G401.6 (cell line): ENCODE measurements around the gene SEMA4G.

Source experiments
- FAIRE-seq: peaks from 2 replicates; lab custom pipeline; 2012; peaks lifted over from hg19 to GRCh38; lab: Jason Lieb, UNC

The SEMA4G gene

GRCh38 chr10:101007915-101008822, 38.9 kb downstream of the SEMA4G start:
- no peak for FAIRE-seq

DNA sequence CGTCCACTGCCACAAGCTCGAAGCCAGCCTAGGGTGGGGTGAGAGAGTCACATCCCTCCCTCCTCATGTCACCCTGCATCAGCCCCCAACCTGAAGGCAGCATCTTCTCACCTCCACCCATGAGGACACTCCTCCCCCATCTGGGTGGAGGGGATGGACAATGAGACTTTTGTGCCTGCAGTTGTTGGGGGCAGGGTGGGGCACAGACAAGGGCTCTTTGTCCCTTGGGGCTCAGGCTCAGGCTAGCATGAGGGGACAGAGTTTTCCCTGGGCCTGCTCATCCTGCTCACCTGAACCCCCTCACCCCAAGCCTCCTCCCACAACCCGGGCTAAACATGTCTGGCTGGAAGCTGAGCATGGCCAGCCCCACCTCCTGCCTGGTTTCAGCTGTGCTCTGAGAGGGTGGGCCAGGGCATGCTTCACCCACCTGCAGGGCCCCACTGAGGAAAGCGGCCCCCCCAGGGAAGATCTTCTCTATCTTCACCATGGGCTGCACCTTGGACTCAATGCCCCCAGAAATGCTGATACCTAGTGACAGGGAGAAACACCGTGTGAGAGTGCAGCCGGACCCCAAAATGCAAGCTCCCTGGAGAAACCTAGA, 39.6 kb downstream of the SEMA4G start:
- FAIRE-seq: no peak

DNA sequence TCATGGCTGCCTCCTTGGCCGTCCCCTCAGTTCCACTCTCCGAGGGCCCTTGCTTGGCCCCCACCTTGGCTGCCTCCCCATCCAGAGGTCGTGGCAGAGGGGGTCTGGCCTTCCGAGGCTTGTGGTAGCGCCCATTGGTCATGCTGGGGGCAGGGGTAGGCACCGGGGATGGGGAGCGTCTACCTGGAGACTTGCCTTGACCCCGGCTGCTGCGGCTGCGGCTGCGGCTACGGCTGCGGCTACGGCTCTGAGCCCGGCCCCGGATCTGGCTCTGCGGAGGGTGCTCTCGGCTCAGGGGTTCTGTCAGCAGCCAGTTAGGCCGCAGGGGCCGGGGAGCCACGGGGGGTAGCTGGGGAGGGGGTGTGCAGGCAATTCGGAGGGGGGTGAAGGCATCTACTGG, 41.0 kb downstream of the SEMA4G start:
- no peak for FAIRE-seq

GRCh38 chr10:101011517-101012423, 42.5 kb downstream of the SEMA4G start:
- FAIRE-seq: peak; percentile 33

DNA sequence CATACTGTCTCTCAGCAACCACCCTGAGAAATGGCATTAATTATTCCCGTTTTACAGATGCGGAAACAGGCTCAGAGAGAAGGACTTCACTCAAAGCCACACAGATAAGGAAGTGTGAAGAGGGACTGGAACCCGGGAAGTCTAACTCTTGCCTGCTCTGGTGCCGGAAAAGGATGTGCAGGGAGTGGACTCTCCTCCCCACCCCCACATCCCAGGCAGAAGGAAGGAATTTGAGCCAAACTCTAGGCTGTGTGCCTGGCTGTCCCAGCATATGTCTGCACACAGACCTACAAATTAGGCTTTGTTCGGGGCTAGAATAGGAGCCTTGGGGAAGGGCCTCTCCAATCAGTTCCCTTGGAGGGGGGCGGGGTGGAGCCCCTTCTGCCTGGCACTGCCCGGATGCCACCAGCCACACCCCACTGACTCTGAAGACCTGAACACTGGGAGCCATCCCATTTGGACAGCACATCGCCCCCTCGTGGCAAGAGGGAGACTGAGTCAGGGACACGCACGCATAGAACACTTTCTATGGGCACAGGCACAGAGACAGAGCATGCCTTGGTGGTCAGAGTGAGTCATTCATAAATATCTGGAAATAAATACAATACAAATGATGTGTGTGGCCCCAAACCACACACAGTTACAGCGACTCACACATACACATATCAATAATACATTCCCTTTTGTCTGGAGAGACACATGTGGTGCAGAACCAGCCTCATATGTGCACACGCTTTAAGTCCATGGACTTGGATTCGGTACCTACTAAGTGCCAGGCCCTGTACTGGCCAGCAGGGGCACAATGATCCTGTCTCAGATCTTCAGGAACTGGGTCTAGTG, 43.4 kb downstream of the SEMA4G start:
- peak; percentile 94 for FAIRE-seq

DNA sequence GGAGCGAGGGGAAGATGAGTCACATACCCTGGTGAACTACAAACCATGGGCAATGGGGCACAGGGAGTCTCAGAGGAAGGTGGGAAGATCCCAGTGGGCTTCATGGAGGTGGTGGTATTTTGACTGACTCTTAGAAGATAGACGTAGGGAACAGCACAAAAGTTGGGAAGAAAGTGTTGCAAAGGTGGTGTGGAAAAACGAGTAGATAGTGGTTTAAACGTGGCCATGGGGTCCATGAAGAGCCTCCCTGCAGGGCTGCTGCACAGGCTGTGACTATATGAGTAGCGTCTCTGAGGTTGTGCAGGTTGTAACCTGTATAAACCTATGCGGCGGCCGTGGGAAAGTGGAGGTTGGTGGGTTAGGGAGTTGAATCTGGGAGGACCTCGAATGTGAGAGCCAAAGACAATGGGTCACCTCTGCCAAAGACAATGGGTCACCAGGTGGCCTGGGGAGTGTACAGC, 44.1 kb downstream of the SEMA4G start:
- no peak for FAIRE-seq

GRCh38 chr10:101014230-101014884, 45.1 kb downstream of the SEMA4G start:
- FAIRE-seq: peak; percentile 52

DNA sequence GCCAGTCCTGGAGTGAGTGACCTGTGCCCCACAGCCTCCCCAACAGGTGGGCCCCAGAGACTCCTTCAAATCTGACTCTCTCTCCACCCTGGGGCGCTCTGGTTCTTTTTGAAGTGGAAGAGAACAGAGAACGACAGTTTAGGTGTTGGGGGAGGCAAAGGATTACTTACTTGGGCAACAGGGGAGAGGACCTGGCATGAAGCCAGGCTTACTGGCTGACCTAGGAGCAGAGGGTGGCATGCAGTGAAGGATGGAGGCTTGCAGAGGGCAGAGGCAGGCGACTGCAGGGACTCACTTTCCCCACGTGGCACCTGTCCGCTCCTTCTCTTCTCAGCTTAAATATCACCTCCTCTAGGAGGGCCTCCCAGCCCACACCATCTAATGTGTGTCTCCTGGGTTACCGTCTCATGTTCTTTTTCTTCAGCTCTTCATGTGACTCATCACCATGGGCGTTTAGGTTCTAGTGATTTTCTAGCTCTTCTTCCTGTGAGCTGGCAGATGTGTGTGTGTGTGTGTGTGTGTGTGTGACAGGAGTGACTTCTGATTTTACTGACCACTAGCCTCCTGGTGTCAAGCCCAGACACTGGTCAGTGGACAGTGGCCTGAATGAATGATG, 45.8 kb downstream of the SEMA4G start:
- no peak for FAIRE-seq

- FAIRE-seq: no peak
These were observed 46.3 kb downstream of the SEMA4G start for GRCh38 chr10:101015582-101015973.

GRCh38 chr10:101016814-101017213, 47.5 kb downstream of the SEMA4G start:
- FAIRE-seq: no peak

DNA sequence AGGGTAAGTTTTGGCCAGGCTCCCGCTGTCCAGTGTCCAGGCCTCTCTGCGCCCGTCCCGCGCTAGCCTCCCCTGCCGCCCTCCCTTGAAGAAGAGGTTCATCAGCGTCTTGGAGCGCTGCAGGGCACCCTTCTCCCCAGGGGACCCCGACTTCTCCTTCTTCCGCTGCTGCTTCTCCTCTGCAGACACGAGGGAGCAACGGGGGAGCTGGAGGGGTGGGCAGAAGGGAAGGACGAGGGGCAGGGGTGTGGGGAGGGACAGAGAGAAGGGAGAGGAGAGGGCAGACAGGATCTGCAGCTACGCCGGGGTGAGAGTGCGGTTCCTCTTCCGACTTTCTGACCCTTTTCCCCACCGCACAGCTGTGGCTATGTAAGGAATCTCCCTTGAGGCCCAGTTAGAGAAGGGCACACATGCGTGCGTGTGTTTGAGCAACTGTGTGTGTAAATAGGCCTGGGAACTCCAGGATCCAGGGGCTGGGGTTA, 48.9 kb downstream of the SEMA4G start:
- no peak for FAIRE-seq

DNA sequence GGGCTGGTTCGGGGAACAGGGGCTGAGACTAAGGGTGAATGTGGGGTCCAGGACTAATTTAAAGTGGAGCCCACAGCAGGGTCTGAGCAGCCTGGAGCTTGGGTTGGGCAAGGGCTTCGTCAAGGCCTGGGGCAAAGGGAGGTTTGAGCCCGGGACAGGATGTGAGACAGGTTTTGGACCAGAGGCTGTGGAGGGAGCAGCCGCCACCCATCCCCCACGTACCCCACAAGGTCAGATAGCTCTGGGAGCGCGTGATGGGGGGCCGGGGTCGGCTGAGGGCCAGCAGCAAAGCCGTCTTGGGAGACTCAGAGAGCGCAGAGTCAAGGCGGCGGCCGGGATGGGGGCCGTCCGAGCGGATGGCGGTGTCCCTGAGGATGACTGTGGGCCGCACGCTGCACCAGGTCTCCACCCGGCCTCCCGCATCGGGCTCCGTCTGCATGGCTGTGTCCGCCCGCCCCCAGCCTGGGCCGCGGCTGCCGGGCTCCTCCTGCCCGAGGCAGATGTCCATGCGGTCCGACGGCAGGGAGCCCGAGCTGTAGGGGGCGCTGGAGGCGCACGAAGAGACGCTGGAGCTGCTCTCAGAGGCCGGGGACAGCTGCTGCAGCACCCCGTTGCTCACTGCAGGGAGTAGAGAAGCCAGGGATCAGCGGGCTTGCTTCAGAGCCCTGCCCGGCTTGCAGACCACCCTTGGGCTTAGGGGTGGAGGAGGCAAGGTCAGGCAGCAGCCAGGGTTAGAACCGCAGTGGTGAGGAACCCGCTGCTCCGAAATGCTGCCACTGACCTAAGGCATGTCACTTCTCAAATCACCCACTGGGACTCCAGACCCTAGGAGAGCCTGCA, 49.5 kb downstream of the SEMA4G start:
- FAIRE-seq: peak; percentile 21
